ENCODE measurements around the gene AKAP3.

The AKAP3 gene

GRCh38 chr12:4595881-4596280, 53.0 kb downstream of the AKAP3 start:
- no peak for DNase-seq (ENCODE audit: low read depth in 2 of 2)

GRCh38 chr12:4591180-4591687, 57.6 kb downstream of the AKAP3 start:
- DNase-seq (ENCODE audit: low read depth in 2 of 2) = no peak

- no peak for DNase-seq (ENCODE audit: low read depth in 2 of 2)
These were observed 58.9 kb downstream of the AKAP3 start for GRCh38 chr12:4589941-4590340.

GRCh38 chr12:4588916-4589315, 59.9 kb downstream of the AKAP3 start:
- no peak for DNase-seq (ENCODE audit: low read depth in 2 of 2)

GRCh38 chr12:4587108-4587507, 61.7 kb downstream of the AKAP3 start:
- no peak for DNase-seq (ENCODE audit: low read depth in 2 of 2)

GRCh38 chr12:4586500-4586899, 62.4 kb downstream of the AKAP3 start:
- DNase-seq (ENCODE audit: low read depth in 2 of 2) = no peak

- DNase-seq (ENCODE audit: low read depth in 2 of 2) = no peak
These were observed 64.0 kb downstream of the AKAP3 start for GRCh38 chr12:4584896-4585295.

GRCh38 chr12:4584281-4584680, 64.6 kb downstream of the AKAP3 start:
- no peak for DNase-seq (ENCODE audit: low read depth in 2 of 2)

GRCh38 chr12:4580281-4580688, 68.6 kb downstream of the AKAP3 start:
- no peak for DNase-seq (ENCODE audit: low read depth in 2 of 2)

- DNase-seq (ENCODE audit: low read depth in 2 of 2) = no peak
These were observed 69.3 kb downstream of the AKAP3 start for GRCh38 chr12:4579305-4580102.

- no peak for DNase-seq (ENCODE audit: low read depth in 2 of 2)
These were observed 76.2 kb downstream of the AKAP3 start for GRCh38 chr12:4572680-4573079.

- DNase-seq (ENCODE audit: low read depth in 2 of 2) = no peak
These were observed 79.6 kb downstream of the AKAP3 start for GRCh38 chr12:4569261-4569660.

GRCh38 chr12:4567073-4567881, 81.6 kb downstream of the AKAP3 start:
- no peak for DNase-seq (ENCODE audit: low read depth in 2 of 2)

GRCh38 chr12:4566474-4566873, 82.4 kb downstream of the AKAP3 start:
- DNase-seq (ENCODE audit: low read depth in 2 of 2) = no peak
